Anterior cingulate cortex (tissue), 58 donors: ENCODE results near the gene TMEM181.
"Not testable (repeated sequence)": the region's sequence is repeated elsewhere in the genome, so short reads cannot be mapped to it uniquely, and the experiment has no call there.

ENCODE experiments used
- DNase-seq, 58 donors: peaks; one replicate each; lab custom pipeline; 2025; lab: John Stamatoyannopoulos, UW

The TMEM181 gene

GRCh38 chr6:158611541-158612370 is 51.9 kb downstream of the TMEM181 start:
- DNase-seq: no peak

GRCh38 chr6:158614606-158615005 is 54.7 kb downstream of the TMEM181 start:
- DNase-seq: not testable (repeated sequence)

- DNase-seq: not testable (repeated sequence)
These were observed 58.4 kb downstream of the TMEM181 start for GRCh38 chr6:158618289-158618688.

DNA sequence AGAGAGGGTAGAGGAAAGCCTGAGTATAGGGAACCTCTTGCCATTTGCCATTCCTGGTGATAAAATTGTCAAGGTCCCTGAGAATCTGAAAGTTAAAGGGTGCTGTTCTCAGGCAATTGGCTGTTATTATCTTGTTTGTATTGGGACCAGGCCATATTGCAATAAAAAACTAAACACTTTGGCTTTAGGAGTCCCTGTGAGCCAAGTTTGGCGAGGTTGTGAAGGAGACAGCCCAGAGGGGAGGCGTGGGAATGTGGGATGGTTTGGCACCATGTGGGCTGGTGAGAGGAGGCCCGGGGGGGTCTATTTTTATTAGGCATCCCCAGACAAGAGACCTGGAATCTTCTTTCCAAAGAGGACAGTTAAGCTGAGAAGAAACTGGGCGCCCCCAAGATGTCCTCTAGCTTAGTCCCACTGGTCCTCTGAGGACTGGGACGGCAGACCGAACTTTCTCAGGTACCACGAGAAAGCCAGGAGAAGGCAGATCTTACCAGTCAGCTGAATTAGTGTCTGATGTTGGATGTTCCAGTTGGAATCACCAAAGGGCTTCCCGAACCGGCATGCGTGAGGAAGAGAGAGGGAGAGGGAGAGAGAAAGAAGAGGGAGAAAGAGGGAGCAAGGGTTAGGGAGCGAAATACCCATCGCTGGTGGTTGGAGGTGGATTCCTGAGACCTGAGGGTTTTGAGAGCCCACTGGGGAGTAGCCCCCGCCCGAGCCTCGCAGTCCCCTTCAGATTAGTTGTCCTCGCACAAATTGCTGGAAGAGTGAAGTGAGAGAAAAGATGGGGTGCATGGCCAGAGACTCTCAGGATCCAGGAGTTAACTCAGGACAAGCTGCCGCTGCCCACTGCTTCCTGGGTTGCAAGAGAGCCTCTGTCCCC is 60.3 kb downstream of the TMEM181 start:
- no peak for DNase-seq

- no peak for DNase-seq
These were observed 61.2 kb downstream of the TMEM181 start for GRCh38 chr6:158620963-158621693.

- no peak for DNase-seq
These were observed 62.0 kb downstream of the TMEM181 start for GRCh38 chr6:158621694-158622544.

- DNase-seq: no peak
These were observed 62.8 kb downstream of the TMEM181 start for GRCh38 chr6:158622545-158623190.

GRCh38 chr6:158624684-158625682 is 65.1 kb downstream of the TMEM181 start:
- peak in 1 of 58 donors; percentile 29 for DNase-seq

GRCh38 chr6:158625881-158626305 is 66.0 kb downstream of the TMEM181 start:
- no peak for DNase-seq

- DNase-seq: no peak
These were observed 66.7 kb downstream of the TMEM181 start for GRCh38 chr6:158626360-158627167.

GRCh38 chr6:158627168-158627939 is 67.5 kb downstream of the TMEM181 start:
- DNase-seq: no peak

GRCh38 chr6:158627940-158628211 is 68.0 kb downstream of the TMEM181 start:
- DNase-seq: no peak

DNA sequence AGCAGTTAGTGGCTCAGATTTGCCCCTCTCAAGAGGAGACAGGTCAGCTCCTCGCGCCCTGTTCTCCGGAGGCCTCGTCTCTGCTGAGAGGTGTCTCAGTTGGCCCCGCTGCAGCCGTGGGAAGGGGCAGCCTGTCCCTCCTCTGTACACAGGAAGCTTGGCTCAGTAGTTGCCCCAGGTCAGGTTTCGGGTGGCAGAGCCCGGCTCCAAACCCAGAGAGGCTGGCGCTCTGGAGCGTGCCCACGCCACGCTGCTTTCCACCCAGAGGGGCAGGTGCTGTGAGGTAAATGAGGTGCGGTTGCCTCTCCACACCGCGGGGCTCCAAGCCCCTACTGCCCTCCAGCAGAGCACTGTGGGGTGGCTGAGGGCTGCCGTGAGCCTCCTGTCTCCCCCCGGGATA is 68.7 kb downstream of the TMEM181 start:
- no peak for DNase-seq

DNA sequence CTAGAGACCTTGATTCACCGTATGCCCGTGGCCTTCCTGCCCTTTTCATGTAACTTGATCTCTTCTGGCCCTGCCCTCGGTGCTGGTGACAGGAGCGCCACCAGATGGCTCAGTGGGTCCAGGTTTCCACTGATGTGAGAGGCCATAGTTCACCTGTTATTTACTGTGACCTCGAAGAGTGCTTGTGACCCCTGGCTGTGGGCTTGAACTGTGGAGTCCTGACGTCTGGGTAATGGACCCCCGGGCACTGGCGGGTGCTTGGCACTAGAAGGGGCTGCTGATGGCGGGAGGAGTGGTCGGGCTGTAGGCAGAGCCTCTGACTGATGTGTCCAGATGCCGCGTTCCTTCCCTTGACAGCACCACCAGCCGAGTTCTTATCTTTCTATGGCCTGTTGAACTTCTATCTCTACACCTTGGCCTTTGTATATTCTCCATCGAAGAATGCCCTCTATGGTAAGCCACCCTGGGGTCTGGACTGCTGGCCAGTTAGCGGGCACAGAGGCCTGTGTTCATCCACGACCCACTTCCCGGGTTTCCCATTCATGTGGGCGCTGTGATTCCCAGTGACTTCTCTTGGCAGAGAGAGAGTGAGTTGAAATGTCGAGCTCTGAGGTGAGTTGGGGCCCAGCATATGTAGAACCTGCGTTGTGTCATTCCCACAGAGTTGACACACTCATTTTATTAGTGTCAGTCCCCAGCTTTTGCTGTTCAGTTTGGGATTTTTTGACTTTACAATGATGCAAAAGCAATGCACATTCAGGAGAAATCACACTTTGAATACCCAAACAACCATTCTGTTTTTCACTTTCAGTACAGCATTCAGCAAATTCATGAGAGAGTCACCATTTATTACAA is 69.7 kb downstream of the TMEM181 start:
- DNase-seq: no peak

GRCh38 chr6:158630938-158631616 is 71.2 kb downstream of the TMEM181 start:
- DNase-seq: no peak
